GM21447 (cell line): ENCODE results near the gene CLEC2D.
"Not testable (repeated sequence)": the region's sequence is repeated elsewhere in the genome, so short reads cannot be mapped to it uniquely, and the experiment has no call there.

Experiments
- ATAC-seq: cut with Tn5 transposase; IDR thresholded peaks from one replicate; pipeline ENCODE4 v1.9.1; 2021; ENCODE audit not compliant: unreplicated experiment

The CLEC2D gene

GRCh38 chr12:9699269-9699897 lies 29.9 kb downstream of the CLEC2D start:
- ATAC-seq, result no peak

GRCh38 chr12:9699898-9700605 lies 30.5 kb downstream of the CLEC2D start:
- no peak for ATAC-seq

DNA sequence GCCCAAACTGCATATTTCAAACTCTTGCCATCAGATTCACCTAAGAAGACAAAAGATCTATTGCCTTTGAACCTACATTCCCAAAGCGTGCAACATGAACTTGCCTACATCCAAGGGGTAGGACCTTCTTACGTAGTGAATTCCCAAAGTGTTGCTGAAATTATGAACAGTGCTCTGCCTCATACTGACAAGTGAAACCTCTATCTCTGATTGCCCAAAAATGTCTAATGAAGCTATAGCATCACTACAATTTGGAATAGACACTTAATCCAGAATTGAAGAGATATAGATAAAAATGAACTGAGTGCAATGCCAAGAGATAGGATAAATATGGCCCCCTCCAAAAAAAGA lies 31.1 kb downstream of the CLEC2D start:
- no peak for ATAC-seq

DNA sequence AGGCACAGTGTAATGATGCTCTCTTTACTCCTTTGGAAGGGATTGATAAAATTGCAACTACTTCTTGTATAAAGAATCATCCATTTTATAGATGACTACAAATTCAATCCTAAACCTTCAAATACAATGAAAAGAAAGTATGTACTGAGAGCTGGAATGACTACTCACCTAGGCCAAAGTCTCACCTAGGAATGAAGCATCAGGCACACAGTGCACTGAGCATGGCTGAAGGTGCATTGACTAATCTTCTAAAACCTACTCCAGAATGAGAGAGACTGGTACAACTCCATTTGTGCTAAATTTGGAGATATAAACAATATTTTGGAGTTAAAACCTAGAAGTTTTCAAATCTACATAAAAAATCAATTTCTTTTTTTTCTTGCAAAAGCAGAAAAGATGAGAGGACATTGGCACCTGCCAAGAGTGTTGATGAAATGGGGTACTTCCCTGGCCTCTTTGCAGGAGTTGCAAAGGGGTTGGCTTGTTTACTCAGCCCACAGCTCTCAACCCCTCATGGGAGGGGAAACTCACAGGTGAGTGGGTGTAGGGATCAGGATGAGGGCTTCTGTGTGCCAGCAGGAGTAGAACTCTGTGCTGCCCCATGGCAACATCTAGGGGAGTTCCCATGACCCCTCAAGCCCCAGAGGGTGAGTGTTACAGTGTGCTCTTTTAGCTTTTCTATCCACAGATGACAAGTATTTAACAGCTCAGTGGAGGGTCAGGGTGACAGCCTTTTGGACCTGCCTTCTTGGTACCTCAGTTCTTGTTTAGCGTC lies 32.1 kb downstream of the CLEC2D start:
- ATAC-seq, result no peak

GRCh38 chr12:9702255-9702654 lies 32.7 kb downstream of the CLEC2D start:
- ATAC-seq, result no peak

GRCh38 chr12:9704561-9704960 lies 35.0 kb downstream of the CLEC2D start:
- ATAC-seq, result not testable (repeated sequence)

GRCh38 chr12:9706086-9706685 lies 36.7 kb downstream of the CLEC2D start:
- no peak for ATAC-seq

GRCh38 chr12:9707356-9707755 lies 37.8 kb downstream of the CLEC2D start:
- ATAC-seq, result no peak

- ATAC-seq, result no peak
These were observed 38.6 kb downstream of the CLEC2D start for GRCh38 chr12:9707864-9708808.

DNA sequence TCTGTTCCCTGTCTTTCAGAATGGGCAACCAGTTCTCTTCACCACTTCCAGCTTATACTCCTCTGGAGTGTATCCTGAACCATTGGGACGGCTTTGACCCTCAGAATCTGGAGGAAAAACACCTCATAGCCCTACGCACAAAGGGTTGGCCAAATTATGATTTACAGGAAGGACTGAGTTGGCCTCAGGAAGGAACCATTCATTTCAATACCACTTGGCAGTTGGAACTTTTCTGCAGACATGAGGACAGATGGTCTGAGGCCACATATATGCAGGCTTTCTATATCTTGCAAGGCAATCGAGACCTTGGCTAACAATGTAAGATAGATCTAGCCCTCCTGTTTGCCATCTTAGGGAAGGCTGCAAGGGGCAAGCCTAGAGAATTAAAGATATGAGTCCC lies 39.3 kb downstream of the CLEC2D start:
- no peak for ATAC-seq

GRCh38 chr12:9710584-9711375 lies 41.3 kb downstream of the CLEC2D start:
- no peak for ATAC-seq

GRCh38 chr12:9711664-9712063 lies 42.2 kb downstream of the CLEC2D start:
- ATAC-seq, result no peak

DNA sequence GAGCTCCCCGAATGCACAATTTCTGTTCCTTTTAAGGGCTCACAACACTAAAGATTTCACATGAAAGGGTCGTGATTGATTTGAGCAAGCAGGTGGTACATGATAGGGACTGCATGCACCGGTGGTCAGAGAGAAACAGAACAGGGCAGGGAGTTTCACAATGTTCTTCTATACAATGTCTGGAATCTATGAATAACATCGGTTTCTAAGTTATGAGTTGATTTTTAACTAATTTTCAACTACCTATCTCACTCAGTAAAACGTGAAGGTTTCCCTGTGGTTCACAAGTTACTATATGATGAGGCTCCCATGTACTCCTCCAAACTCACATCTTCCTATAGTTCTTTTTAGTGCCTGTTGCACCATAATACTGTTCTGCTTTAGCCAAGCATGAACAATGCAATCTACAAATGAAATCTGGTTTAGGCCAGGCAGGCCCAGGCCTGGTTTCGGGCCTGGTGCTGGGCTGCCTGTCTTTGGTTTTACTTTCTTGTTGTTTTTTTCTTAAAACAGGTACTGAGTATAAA lies 43.6 kb downstream of the CLEC2D start:
- ATAC-seq, result peak; percentile 64

DNA sequence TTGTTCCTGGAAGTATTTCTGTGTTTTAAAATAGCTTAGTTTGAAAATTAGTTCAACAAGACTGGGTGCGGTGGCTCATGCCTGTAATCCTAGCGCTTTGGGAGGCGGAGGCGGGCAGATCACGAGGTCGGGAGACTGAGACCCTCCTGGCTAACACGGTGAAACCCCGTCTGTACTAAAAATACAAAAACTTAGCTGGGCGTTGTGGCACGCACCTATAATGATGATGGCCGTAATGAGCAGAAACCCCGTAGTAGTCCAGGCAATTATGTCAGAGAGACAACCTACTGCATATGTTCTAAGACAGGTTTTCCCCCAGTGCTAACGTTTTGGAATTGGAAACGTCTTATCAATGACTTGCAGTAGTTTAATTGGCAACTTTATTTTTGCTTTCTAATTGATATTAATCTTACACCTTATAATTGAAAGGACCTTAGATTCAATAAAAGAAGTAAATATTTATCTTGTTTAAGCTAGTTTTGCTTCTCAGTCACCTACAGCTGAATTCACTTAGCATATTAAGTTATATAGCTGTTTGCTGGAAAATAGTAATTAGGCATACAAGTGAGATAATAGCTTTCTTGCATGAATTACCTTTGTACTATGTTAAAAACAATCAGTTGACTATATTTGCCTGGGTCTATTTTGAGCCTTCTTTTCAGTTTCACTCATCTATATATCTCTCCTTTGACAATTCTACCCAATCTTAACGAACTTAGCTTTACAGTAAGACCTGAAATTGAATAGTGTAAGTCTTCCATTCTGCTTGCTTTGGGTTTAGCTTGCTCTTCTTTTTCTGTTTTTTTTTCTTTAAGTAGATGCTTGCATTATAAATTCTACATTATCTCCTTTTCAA lies 47.8 kb downstream of the CLEC2D start:
- ATAC-seq, result no peak

GRCh38 chr12:9718968-9719367 lies 49.5 kb downstream of the CLEC2D start:
- ATAC-seq, result no peak

DNA sequence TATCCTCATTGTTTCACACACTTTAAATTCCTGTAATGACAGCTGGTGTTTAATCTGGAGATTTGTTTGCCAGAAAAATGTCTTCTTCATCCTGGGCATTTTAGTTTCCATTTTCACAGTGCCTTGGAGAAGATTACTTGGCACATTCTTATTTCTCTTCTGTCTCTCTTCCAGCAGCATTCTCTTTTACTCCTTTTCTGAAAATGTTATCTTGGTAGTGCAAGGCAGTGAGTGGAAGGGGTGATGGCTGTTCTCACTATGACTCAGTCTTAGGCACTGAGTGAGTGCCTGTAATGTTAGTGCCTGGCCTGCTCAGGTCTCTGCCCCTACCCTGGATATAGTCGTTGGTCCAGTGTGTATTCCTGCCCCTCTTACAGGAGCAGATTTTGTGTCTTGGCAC lies 50.3 kb downstream of the CLEC2D start:
- no peak for ATAC-seq

DNA sequence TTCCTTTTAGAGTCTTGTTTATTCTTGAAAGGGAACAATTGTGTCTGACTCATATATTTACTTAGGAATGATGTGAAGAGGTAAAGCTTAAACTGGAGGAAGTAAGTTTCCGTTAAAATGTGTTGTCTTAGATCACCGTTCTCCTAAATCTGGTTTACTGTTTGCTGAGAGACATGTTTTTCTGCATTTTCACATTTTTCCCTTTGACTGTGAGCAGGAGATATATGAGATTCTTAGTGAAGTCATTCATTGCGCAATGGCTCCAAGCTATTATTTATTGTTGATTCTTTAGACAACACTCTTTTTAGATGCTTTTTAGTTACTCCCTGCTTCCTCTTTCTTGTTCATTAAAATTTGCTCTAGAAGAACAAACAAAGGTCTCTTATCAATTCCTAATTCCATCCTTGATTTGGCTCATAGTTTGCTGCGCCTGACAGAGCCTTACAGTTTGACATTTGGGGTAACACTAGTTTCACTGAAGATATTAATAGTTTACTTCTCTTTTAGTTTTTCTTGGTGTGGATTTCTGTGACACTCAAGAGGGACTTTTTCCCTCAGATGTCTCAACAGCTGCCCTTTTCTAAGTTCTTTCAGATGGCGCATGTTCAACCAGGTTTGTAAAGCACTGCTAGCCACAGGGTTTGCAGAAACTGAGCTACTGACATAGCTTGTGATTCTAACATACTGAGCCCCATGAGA lies 52.0 kb downstream of the CLEC2D start:
- ATAC-seq, result peak; percentile 57

DNA sequence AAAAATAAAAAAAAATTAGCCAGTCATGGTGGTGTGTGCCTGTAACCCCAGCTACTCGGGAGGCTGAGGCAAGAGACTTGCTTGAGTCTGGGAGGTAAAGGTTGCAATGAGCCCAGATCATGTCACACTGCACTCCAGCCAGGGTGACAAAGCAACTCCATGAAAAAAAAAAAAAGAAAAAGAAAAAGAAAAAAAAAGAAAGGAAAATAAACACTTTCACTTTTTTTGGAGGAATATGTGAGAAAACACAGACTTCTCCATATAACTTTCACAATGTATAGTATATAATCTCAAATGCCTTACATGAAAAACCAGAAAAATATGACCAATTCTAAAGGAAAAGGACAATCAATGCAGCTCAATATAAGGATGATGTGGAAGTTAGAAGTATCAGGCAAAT lies 54.5 kb downstream of the CLEC2D start:
- ATAC-seq, result no peak
